K562 (cell line): ENCODE measurements around the gene ADK.

Experiments
- HLTF ChIP-seq: fragments of 450-650 bp; IDR thresholded peaks from 2 replicates; pipeline ENCODE4 v1.6.1; 2016
- ILK ChIP-seq: fragments of 450-650 bp; IDR thresholded peaks from 2 replicates; pipeline ENCODE4 v1.6.1; 2016; ENCODE audit warnings: missing genetic modification characterization, low read depth, mild to moderate bottlenecking, missing compliant biosample characterization, moderate library complexity, borderline replicate concordance
- ZKSCAN8 ChIP-seq: fragments of 200-800 bp; sonication (Bioruptor generic); IDR thresholded peaks from 2 replicates; pipeline ENCODE4 v1.6.1; 2016; ENCODE audit warnings: missing genetic modification characterization, missing compliant biosample characterization

GRCh38 chr10:74384615-74385183 is 233.7 kb downstream of the ADK start:
- TF ChIP-seq ZKSCAN8 (CRISPR knock-in tag), result no peak
- no peak for TF ChIP-seq ILK (tag)
- TF ChIP-seq HLTF, result no peak
